Stomach (tissue), 4 donors: ENCODE results near the gene CACNA1G.

Experiments
- CTCF ChIP-seq, 7 experiments: fragments of 450-650 bp in 4 of 7; fragments of 200-600 bp in 3 of 7; sonication (generic) in 3 of 7; IDR thresholded peaks; one replicate each; pipeline ENCODE4 v1.5.1; 2016 to 2019; ENCODE audit warnings: antibody characterized with exemption in 7 of 7, control low read depth in 2 of 7, mild to moderate bottlenecking in 1 of 7
- POLR2AphosphoS5 ChIP-seq, 3 donors: sonication (generic); formaldehyde crosslinking; IDR thresholded peaks; one replicate each; pipeline ENCODE4 v1.6.1; 2016; ENCODE audit warnings: antibody characterized with exemption in 3 of 3

GRCh38 chr17:50635982-50636803, 75.7 kb downstream of the CACNA1G start:
- TF ChIP-seq POLR2AphosphoS5 (IDR thresholded peaks at IDR 0.05), result peak in 1 of 3 donors; percentile 7
- TF ChIP-seq CTCF (IDR thresholded peaks at IDR 0.05), result no peak
